HG03135 (cell line): ENCODE results near the gene UBASH3A.
A peak's percentile ranks its signal among the peaks of the same experiment; 100 is the strongest.
"Not testable (repeated sequence)": the region's sequence is repeated elsewhere in the genome, so short reads cannot be mapped to it uniquely, and the experiment has no call there.

Experiments
- ATAC-seq: cut with Tn5 transposase; IDR thresholded peaks from one replicate; pipeline ENCODE4 v1.9.1; 2021; ENCODE audit warnings: mild to moderate bottlenecking, moderate library complexity; ENCODE audit not compliant: unreplicated experiment

UBASH3A gene

DNA sequence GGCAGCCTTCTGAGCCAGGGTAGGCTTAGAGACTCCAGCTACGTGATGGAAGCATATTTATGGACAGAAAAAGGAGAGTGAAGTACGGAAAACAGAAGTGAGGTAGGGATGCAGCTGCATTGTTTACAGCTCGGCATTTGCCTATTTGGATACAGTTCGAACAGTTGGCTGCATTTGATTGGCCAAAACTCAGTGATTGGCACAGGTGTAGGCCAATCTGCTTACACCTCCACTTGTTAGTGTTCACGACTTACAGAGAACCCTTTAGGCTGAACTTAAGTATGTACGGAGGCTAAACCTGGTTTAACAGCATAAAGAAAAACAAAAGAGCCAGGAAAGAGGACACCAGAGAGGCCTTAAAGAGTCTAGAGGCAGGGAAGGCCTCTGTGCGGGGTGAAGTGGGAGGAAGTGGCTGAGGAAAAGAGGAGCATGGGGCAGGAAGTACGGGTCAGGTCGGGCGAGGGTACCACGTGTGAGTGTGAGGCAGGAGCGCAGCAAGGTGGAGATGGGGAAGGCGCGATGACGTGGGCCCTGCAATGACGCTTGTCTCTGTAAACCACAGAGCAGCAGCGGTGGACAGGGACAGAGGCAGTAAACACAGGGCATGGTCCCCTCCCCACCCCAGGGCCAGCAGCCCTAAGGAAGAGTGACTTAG is 60.3 kb downstream of the UBASH3A start:
- no peak for ATAC-seq

DNA sequence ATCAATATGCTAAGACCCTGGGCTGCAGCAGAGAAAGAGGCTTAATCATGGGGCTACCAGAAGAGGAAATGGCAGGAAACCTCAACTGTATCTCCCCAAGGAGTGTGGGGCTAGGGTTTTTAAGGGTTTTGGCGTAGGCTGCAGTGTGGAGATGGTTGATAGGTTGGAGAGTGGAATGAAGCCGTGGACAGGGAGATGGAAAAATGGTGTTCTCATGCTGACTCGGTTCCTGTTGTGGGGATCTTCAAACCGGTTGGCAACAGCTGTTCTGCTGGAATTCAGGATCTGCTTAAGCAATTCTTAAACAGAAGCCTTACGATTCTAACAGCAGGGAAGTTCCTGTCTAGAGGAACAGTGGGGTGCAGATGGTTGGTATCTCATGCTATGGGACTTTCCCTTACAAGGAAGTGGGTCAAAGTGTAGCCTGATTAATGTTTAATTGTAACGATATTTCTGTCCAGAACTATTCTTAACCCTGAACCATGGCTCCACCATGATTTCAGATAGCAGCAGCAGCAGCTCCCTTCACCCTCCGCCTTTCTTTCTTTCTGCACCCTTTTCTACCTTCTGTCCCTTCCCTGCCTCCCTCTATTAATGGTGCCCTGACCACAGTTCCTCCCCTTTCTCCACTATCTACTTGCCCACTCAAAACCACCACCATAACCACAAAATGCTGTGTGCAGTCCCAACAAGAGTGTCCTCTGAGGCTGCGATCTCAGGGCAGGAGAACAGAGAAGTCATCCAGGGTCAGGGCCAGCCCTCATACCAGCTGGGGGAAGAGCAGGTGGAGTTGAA is 61.5 kb downstream of the UBASH3A start:
- no peak for ATAC-seq

DNA sequence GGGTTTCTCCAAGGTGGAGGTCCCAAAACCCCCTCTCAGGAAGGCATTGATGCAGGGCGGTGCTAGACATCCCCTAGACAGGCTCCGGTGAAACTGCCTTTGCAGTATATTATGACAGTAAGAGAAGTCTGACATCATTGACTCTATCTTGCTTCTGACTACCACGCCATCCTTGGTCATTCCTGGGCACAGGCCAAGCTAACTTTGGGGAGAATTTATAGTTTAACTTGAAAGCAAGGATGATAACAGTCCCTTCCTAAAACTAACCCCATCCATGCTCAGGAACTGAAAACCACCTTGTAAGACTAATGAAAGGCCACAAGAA is 62.1 kb downstream of the UBASH3A start:
- no peak for ATAC-seq

- ATAC-seq: no peak
These were observed 63.0 kb downstream of the UBASH3A start for GRCh38 chr21:42466700-42467099.

DNA sequence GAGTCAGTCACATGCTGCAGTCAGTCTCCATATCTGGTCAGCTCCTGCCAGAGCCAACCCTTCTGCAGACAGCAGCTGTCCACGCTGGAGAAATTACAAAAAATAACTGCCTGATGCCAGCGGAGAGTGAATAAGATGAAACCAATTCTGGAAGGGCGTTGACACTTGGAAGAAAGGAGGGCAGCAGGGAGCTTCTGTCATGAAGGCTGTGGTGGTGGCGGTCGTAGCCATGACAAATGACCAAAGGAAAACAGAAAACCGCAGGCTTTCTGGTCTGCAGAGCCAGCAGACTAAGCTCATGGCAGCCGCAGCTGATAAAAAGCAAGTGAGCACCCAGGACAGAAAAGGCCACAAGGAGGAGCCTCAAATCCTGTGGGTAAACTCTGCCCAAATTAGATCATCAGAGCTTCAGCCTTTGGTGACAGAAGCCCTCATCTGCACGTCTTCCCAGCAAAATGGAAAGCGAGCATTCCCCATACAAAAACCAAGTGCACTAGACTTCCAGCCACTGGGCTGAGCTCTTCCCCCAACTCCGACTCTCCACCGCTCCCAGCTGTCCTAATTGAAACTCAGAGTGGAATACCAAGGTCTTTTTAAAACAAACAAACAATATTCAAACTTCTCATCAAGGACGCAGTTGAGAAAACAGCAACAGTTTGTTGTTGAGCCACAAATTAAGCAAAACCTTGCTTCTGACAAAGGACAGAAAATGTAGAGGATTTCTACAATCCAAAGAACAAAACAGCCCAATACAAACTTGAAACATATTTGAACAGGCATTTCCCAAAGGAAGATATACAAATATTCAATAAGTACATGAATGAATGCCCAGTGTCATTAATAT is 63.7 kb downstream of the UBASH3A start:
- ATAC-seq: no peak

DNA sequence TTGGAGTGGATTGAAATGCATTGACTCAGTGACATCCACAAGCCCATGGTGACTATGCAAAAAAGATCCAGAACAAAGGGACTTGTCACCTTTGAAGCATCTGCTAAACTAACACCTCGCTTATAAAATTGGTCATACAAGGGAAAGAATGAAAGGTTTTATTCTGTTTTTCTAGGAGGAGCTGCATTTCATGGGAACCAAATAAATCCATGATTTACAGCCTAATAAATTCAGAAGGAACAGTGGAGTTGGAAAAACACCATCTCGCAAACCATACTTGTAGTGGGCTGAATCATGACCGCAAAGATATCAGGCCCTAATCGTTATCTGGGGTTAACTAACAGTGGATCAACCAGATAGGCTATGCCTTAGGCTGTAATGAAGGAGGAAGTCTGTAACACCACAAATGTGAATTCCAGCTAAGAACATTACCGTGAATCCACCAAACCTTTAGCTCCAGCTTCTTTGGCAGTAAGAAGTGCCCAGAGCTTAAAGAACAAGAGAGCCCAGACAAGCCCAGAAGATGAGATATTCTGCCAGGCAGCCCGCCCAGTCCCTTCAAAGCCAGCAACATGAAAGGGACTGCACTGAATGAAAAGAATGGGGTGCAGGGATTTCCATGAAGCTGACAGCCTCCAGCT is 64.9 kb downstream of the UBASH3A start:
- no peak for ATAC-seq

GRCh38 chr21:42469272-42469671 is 65.6 kb downstream of the UBASH3A start:
- no peak for ATAC-seq

DNA sequence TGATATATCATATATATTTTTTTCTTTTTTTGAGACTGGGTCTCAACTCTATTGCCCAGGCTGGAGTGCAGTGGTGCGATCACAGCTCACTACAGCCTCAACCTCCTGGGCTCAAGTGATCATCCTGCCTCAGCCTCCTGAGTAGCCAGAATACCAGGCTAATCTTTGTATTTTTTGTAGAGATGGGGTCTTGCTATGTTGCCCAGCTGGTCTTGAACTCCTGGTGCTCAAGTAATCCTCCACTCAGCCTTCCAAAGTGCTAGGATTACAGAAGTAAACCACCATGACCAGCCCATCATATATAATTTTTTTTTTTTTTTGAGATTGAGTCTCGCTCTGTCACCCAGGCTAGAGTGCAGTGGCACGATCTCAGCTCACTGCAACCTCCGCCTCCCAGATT is 66.0 kb downstream of the UBASH3A start:
- ATAC-seq: not testable (repeated sequence)

DNA sequence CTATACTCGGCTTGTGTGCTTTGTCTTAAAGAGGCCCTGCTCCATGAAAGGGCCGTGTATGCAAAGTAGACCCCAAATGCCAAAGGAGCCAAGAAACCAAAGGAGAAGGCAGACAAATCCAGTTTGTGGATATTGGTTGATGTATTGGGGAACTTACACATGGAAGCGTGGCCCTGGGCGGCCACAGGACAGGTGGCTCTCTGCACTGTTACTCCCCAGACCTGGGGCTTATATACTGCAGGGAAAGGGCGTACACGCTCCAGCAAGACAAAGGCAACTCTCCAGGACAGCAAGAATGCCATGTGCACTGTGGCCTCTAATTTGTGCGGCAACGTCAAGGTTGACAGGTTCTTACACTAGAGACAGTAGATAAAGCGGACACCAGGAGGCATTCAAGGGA is 67.5 kb downstream of the UBASH3A start:
- ATAC-seq: no peak

GRCh38 chr21:42471716-42472330 is 68.1 kb downstream of the UBASH3A start:
- no peak for ATAC-seq

DNA sequence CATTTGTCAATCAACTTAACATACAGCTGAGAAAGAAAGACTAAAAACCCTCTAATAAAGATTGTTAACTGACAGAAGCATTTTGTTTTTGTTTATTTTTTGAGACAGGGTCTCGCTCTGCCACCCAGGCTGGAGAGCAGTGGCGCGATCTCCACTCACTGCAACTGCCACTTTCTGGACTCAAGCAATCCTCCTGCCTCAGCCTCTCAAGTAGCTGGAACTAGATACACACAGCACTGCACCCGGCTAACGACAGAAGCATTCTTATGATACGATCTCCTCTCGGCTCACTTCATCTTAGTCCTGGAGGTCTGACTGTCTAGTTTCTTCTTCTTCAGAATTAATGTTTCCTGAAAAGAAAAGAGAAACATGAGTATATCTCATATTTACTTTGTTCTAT is 68.8 kb downstream of the UBASH3A start:
- no peak for ATAC-seq

- ATAC-seq: no peak
These were observed 69.9 kb downstream of the UBASH3A start for GRCh38 chr21:42473498-42474042.

DNA sequence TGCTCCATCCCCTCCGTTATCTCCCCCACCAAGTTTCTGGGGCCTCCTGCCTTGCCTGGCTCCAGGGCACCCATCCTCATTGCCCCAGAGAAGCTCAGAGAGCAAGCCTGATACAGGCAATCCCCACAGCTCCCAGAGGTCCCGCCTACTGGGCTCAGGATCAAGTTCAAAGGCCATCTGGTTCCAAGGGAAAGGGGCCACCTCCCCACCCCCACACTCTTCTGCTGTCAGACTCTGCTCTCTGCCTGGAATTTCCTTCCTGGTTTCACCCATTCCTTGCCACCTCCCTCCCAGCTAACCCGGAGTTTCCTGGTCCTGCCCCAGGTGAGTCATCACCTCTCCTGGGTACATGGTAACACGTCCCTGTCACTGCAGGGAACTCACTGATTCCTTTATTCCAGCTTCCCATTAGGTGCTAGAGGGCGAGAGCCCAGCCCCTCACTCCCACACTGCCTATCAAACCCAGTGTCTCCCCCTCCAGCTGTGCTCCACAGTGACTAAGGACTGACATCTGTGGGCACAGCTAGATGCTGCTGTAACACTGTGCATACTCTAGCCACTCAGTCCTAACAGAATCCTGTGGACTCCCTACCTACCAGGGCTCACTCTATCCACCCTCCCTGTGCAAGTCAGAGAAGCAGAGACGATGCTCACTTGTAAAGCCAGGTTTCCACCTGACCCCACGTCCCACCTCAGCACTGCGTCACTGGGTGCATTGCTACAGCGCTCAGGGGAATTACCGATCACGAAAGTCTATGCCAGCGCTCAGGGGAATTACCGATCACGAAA is 70.5 kb downstream of the UBASH3A start:
- ATAC-seq: peak; percentile 64

DNA sequence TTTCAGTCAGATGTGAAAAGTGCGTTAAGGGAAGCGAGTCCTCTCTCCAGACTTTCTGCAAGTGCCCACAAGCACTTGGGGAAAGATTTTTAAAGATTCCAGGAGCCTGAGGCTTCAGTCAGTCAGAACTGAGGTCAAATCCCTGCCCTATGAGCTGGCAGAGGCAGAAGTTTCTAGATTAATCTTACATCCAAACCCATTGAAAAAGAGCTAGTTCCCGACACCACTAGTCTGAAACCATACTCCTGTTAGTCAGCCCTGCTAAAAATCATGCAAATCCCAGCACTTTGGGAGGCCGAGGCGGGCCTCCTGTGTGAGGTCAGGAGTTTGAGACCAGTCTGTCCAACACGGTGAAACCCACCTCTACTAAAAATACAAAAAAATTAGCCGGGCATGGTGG is 71.3 kb downstream of the UBASH3A start:
- no peak for ATAC-seq

GRCh38 chr21:42475526-42476387 is 72.1 kb downstream of the UBASH3A start:
- no peak for ATAC-seq

DNA sequence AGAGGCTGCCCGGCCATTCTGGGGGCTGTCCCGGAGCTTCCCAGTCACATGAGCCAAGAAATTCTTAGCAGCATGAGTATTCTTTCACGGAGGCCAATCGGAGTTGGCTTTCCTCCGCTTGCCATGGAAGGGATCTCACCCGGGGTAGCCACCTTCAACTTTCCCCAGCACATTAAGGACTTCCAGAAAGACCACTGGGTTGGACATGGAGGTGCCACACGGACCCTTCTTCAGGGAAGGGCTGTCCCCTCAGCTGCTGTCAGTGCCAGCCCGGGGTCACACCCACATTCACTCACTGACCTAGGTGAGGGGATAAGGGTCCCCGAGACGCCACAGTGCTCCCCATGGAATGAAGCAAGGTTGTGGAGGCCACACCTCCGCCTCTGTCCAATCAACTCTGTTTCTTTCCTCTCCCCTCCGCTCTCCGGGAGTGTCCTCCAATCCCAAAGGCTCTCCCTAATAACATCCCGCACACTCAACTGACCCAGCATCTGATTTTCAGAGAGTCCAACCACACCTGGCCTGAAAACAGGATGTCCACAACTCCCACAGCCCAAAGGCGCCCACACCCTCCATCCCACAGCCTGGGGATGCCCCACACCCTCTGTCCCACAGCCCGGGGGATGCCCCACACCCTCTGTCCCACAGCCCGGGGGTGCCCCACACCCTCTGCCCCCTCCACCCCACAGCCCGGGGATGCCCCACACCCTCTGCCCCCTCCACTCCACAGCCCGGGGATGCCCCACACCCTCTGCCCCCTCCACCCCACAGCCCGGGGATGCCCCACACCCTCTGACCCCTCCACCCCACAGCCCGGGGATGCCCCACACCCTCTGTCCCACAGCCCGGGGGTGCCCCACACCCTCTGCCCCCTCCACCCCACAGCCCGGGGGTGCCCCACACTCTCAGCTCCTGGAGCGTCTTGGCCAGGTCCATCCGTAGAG is 73.0 kb downstream of the UBASH3A start:
- no peak for ATAC-seq

DNA sequence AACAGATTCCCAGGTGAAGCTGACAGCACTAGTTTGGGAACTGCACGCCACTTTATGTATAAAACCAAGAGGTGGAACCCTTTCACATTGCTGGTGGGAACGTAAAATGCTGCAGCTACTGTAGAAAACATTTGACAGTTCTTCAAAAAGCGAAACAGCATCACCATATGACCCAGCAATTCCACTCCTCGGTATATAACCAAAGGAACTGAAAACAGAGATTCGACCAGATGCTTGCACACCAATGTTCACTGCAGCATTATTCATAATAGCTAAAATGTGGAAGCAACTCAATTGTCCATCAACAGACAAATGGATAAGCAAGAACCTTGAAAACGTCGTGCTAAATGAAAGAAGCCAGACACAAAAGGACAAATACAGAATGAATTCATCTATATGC is 74.8 kb downstream of the UBASH3A start:
- no peak for ATAC-seq

GRCh38 chr21:42479582-42479981 is 75.9 kb downstream of the UBASH3A start:
- ATAC-seq: no peak
